ENCODE measurements around the gene SEMA4D. TPM values are rescaled to one million over a fixed set of nuclear protein-coding genes. Genes with fewer than 3 reads are reported as not detected.

Gene SEMA4D
- total RNA-seq, 1 donor, result 0.72 TPM

- H2AFZ ChIP-seq (ENCODE audit: low read length), result no peak overlapping the region
- no peaks in the 10 kb centered on the region for H3K4me1 ChIP-seq (ENCODE audit: insufficient read depth, low read length)
- no peaks in the 10 kb centered on the region for H3K9me3 ChIP-seq (ENCODE audit: low read depth, low read length)
- no peaks in the 10 kb centered on the region for H3K27me3 ChIP-seq (ENCODE audit: insufficient read depth, low read length)
- no peaks in the 10 kb centered on the region for H4K20me1 ChIP-seq (ENCODE audit: insufficient read depth, low read length)
- TF ChIP-seq, protein P1, sequence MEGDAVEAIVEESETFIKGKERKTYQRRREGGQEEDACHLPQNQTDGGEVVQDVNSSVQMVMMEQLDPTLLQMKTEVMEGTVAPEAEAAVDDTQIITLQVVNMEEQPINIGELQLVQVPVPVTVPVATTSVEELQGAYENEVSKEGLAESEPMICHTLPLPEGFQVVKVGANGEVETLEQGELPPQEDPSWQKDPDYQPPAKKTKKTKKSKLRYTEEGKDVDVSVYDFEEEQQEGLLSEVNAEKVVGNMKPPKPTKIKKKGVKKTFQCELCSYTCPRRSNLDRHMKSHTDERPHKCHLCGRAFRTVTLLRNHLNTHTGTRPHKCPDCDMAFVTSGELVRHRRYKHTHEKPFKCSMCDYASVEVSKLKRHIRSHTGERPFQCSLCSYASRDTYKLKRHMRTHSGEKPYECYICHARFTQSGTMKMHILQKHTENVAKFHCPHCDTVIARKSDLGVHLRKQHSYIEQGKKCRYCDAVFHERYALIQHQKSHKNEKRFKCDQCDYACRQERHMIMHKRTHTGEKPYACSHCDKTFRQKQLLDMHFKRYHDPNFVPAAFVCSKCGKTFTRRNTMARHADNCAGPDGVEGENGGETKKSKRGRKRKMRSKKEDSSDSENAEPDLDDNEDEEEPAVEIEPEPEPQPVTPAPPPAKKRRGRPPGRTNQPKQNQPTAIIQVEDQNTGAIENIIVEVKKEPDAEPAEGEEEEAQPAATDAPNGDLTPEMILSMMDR (IDR thresholded peaks at IDR 0.05; ENCODE audit: extremely low read depth, low read depth, low read length), result no peak
- no peaks in the 10 kb centered on the region for H3K79me2 ChIP-seq (ENCODE audit: insufficient read depth, low read length)
- no peak overlapping the region for H3K27ac ChIP-seq (ENCODE audit: low read depth, low read length)
- no peak overlapping the region for H3K4me3 ChIP-seq (ENCODE audit: insufficient read depth, low read length)
- H3K4me2 ChIP-seq (ENCODE audit: insufficient read depth, low read length), result no peak overlapping the region
- peaks cover 33% of the 10 kb centered on the region for H3K36me3 ChIP-seq (ENCODE audit: insufficient read depth, low read length)
- DNase-seq (ENCODE audit: insufficient read length, low spot score, missing footprints), result peak; percentile 38
These were observed 134.6 kb downstream of the SEMA4D start for GRCh38 chr9:89363311-89363670.

DNA sequence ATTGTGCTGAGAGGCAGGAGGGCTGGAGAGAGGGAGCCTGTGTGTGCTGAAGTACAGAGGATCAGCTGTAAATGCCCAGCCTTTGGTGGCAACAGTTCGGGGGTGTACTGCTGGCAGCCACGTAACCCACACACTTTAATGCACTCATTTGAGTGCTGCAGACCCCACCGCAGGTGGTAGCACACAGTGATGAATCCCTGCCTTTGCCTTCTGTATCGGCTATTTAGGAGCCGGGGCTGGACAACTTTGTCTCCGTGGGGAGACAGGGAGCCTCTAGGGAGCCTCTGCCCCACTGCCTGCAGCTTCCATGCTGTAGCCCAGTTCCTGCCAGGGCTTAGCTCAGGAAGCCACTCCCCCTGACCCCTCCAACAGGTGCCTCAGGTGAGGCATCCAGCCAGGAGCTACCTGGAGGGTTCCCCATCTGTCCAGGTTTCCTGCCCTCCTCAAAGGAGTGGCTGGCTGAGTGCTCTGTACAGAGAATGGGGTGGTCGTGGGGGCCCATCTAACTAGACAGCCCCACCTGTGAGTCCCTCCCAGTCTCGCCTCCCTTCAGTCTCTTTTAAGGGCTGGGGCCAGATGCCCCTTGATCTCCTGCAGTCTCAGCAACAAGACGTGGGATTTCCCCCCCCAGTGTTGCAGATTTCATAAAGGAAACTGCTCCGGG lies 135.1 kb downstream of the SEMA4D start:
- Histone ChIP-seq H3K4me2 (ENCODE audit: insufficient read depth, low read length) (no peak overlapping the region), H3K27ac (ENCODE audit: low read depth, low read length) (no peak overlapping the region), H2AFZ (ENCODE audit: low read length) (no peak overlapping the region), H3K9me3 (ENCODE audit: low read depth, low read length) (no peaks in the 10 kb centered on the region), H4K20me1 (ENCODE audit: insufficient read depth, low read length) (no peaks in the 10 kb centered on the region), H3K27me3 (ENCODE audit: insufficient read depth, low read length) (no peaks in the 10 kb centered on the region), H3K36me3 (ENCODE audit: insufficient read depth, low read length) (peaks cover 36% of the 10 kb centered on the region), H3K4me1 (ENCODE audit: insufficient read depth, low read length) (no peaks in the 10 kb centered on the region), H3K79me2 (ENCODE audit: insufficient read depth, low read length) (no peaks in the 10 kb centered on the region), H3K4me3 (ENCODE audit: insufficient read depth, low read length) (no peak overlapping the region)
- TF ChIP-seq, protein P1 (IDR thresholded peaks at IDR 0.05; ENCODE audit: extremely low read depth, low read depth, low read length), result no peak
- DNase-seq (ENCODE audit: insufficient read length, low spot score, missing footprints), result peak; percentile 38

- Histone ChIP-seq H3K4me1 (ENCODE audit: insufficient read depth, low read length) (no peaks in the 10 kb centered on the region), H3K9me3 (ENCODE audit: low read depth, low read length) (no peaks in the 10 kb centered on the region), H3K79me2 (ENCODE audit: insufficient read depth, low read length) (no peaks in the 10 kb centered on the region), H2AFZ (ENCODE audit: low read length) (no peak overlapping the region), H4K20me1 (ENCODE audit: insufficient read depth, low read length) (no peaks in the 10 kb centered on the region), H3K4me2 (ENCODE audit: insufficient read depth, low read length) (no peak overlapping the region), H3K27me3 (ENCODE audit: insufficient read depth, low read length) (no peaks in the 10 kb centered on the region), H3K27ac (ENCODE audit: low read depth, low read length) (no peak overlapping the region), H3K4me3 (ENCODE audit: insufficient read depth, low read length) (no peak overlapping the region), H3K36me3 (ENCODE audit: insufficient read depth, low read length) (peaks cover 44% of the 10 kb centered on the region)
- DNase-seq (ENCODE audit: insufficient read length, low spot score, missing footprints), result peak; percentile 50
- TF ChIP-seq, protein P1 (IDR thresholded peaks at IDR 0.05; ENCODE audit: extremely low read depth, low read depth, low read length), result no peak
These were observed 135.9 kb downstream of the SEMA4D start for GRCh38 chr9:89361816-89362646.

DNA sequence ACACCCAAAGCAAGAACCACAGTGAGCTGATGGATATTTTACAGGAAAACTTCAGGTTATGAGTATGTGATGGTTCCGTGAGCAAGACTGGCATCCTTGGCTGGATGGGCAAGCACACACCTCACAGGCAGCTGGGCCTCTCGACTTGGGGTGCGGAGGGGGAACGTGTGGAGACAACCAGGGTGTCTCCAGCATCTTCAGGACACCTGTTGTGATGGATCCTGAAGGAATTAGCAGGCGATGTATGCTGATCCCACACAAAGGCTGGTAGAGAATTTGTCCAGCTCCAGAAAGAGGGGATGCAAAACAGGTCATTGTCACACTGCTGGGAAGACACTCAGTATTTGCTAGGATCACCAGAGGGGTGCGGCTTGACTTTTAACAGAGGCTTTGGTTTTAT lies 136.9 kb downstream of the SEMA4D start:
- TF ChIP-seq, protein P1 (IDR thresholded peaks at IDR 0.05; ENCODE audit: extremely low read depth, low read depth, low read length), result no peak
- Histone ChIP-seq H2AFZ (ENCODE audit: low read length) (no peak overlapping the region), H3K36me3 (ENCODE audit: insufficient read depth, low read length) (peaks cover 49% of the 10 kb centered on the region), H3K9me3 (ENCODE audit: low read depth, low read length) (no peaks in the 10 kb centered on the region), H3K4me1 (ENCODE audit: insufficient read depth, low read length) (no peaks in the 10 kb centered on the region), H4K20me1 (ENCODE audit: insufficient read depth, low read length) (peaks cover 4% of the 10 kb centered on the region), H3K79me2 (ENCODE audit: insufficient read depth, low read length) (no peaks in the 10 kb centered on the region), H3K4me2 (ENCODE audit: insufficient read depth, low read length) (no peak overlapping the region), H3K27me3 (ENCODE audit: insufficient read depth, low read length) (no peaks in the 10 kb centered on the region), H3K27ac (ENCODE audit: low read depth, low read length) (no peak overlapping the region), H3K4me3 (ENCODE audit: insufficient read depth, low read length) (no peak overlapping the region)
- DNase-seq (ENCODE audit: insufficient read length, low spot score, missing footprints), result peak; percentile 55

All from osteoblast (primary cell).